HG03571 (cell line): ENCODE results near the gene NAV2.

ENCODE experiments used
- ATAC-seq: cut with Tn5 transposase; IDR thresholded peaks from one replicate; pipeline ENCODE4 v1.9.1; 2021; ENCODE audit not compliant: unreplicated experiment

The NAV2 gene

GRCh38 chr11:19686234-19686633 lies 26.4 kb upstream of the NAV2 start:
- no peak for ATAC-seq

- no peak for ATAC-seq
These were observed 25.2 kb upstream of the NAV2 start for GRCh38 chr11:19687392-19687791.

GRCh38 chr11:19689281-19690000 lies 23.2 kb upstream of the NAV2 start:
- no peak for ATAC-seq

GRCh38 chr11:19690885-19691284 lies 21.8 kb upstream of the NAV2 start:
- ATAC-seq: no peak

GRCh38 chr11:19691815-19692500 lies 20.7 kb upstream of the NAV2 start:
- ATAC-seq: no peak

GRCh38 chr11:19693146-19693545 lies 19.5 kb upstream of the NAV2 start:
- ATAC-seq: no peak

- ATAC-seq: no peak
These were observed 17.8 kb upstream of the NAV2 start for GRCh38 chr11:19694796-19695345.

GRCh38 chr11:19696073-19696472 lies 16.6 kb upstream of the NAV2 start:
- no peak for ATAC-seq

GRCh38 chr11:19696904-19697303 lies 15.7 kb upstream of the NAV2 start:
- no peak for ATAC-seq

- no peak for ATAC-seq
These were observed 14.9 kb upstream of the NAV2 start for GRCh38 chr11:19697721-19698121.

GRCh38 chr11:19698493-19699292 lies 13.9 kb upstream of the NAV2 start:
- ATAC-seq: no peak

GRCh38 chr11:19701421-19701820 lies 11.2 kb upstream of the NAV2 start:
- ATAC-seq: no peak

- no peak for ATAC-seq
These were observed 10.0 kb upstream of the NAV2 start for GRCh38 chr11:19702620-19703019.

- ATAC-seq: no peak
These were observed 9.4 kb upstream of the NAV2 start for GRCh38 chr11:19703211-19703610.

GRCh38 chr11:19704213-19704612 lies 8.4 kb upstream of the NAV2 start:
- no peak for ATAC-seq

- no peak for ATAC-seq
These were observed 6.7 kb upstream of the NAV2 start for GRCh38 chr11:19705936-19706335.

- no peak for ATAC-seq
These were observed 741 bp upstream of the NAV2 start for GRCh38 chr11:19711911-19712280.

GRCh38 chr11:19713196-19714021 lies 772 bp downstream of the NAV2 start:
- ATAC-seq: peak; percentile 10

- no peak for ATAC-seq
These were observed 1.4 kb downstream of the NAV2 start for GRCh38 chr11:19714022-19714386.

- ATAC-seq: no peak
These were observed 2.0 kb downstream of the NAV2 start for GRCh38 chr11:19714387-19715363.
